ENCODE data around the gene CPM.
"Not testable (repeated sequence)": the region's sequence is repeated elsewhere in the genome, so short reads cannot be mapped to it uniquely, and the experiment has no call there.

Gene CPM

GRCh38 chr12:68815928-68816800 lies 116.8 kb downstream of the CPM start:
- Histone ChIP-seq H3K27ac (ENCODE audit: low read depth, low read length) (no peak overlapping the region), H3K9me3 (ENCODE audit: low read length) (no peaks in the 10 kb centered on the region), H3K36me3 (ENCODE audit: insufficient read depth, low read length) (peaks cover 53% of the 10 kb centered on the region), H3K4me3 (ENCODE audit: low read depth in 1 of 2, low read length in 2 of 2) (no peak overlapping the region), H3K4me1 (ENCODE audit: insufficient read depth, low read length) (peaks cover 16% of the 10 kb centered on the region), H3K27me3 (ENCODE audit: control insufficient read depth in 1 of 2, insufficient read depth in 2 of 2, low read length in 2 of 2) (no peaks in the 10 kb centered on the region), H3K9ac (ENCODE audit: low read length) (no peak overlapping the region)

- Histone ChIP-seq H3K9me3 (ENCODE audit: low read length) (no peaks in the 10 kb centered on the region), H3K4me1 (ENCODE audit: insufficient read depth, low read length) (peaks cover 16% of the 10 kb centered on the region), H3K27me3 (ENCODE audit: control insufficient read depth in 1 of 2, insufficient read depth in 2 of 2, low read length in 2 of 2) (no peaks in the 10 kb centered on the region), H3K27ac (ENCODE audit: low read depth, low read length) (no peak overlapping the region), H3K36me3 (ENCODE audit: insufficient read depth, low read length) (peaks cover 50% of the 10 kb centered on the region), H3K4me3 (ENCODE audit: low read depth in 1 of 2, low read length in 2 of 2) (no peak overlapping the region), H3K9ac (ENCODE audit: low read length) (no peak overlapping the region)
These were observed 117.6 kb downstream of the CPM start for GRCh38 chr12:68815232-68815927.

- Histone ChIP-seq H3K9ac (ENCODE audit: low read length) (no peak overlapping the region), H3K27ac (ENCODE audit: low read depth, low read length) (no peak overlapping the region), H3K36me3 (ENCODE audit: insufficient read depth, low read length) (peaks cover 49% of the 10 kb centered on the region), H3K27me3 (ENCODE audit: control insufficient read depth in 1 of 2, insufficient read depth in 2 of 2, low read length in 2 of 2) (no peaks in the 10 kb centered on the region), H3K4me1 (ENCODE audit: insufficient read depth, low read length) (peaks cover 16% of the 10 kb centered on the region), H3K9me3 (ENCODE audit: low read length) (no peaks in the 10 kb centered on the region), H3K4me3 (ENCODE audit: low read depth in 1 of 2, low read length in 2 of 2) (no peak overlapping the region)
These were observed 118.3 kb downstream of the CPM start for GRCh38 chr12:68814490-68815231.

- no peak overlapping the region for H3K9ac ChIP-seq (ENCODE audit: low read length)
- H3K4me3 ChIP-seq (ENCODE audit: low read depth in 1 of 2, low read length in 2 of 2): peak overlapping the region in 1 of 2 donors; percentile 39
- peaks cover 40% of the 10 kb centered on the region for H3K36me3 ChIP-seq (ENCODE audit: insufficient read depth, low read length)
- peaks cover 25% of the 10 kb centered on the region for H3K4me1 ChIP-seq (ENCODE audit: insufficient read depth, low read length)
- H3K27me3 ChIP-seq (ENCODE audit: control insufficient read depth in 1 of 2, insufficient read depth in 2 of 2, low read length in 2 of 2): no peaks in the 10 kb centered on the region
- no peak overlapping the region for H3K27ac ChIP-seq (ENCODE audit: low read depth, low read length)
- H3K9me3 ChIP-seq (ENCODE audit: low read length): no peaks in the 10 kb centered on the region
These were observed 119.8 kb downstream of the CPM start for GRCh38 chr12:68813242-68813593.

GRCh38 chr12:68812553-68813241 lies 120.3 kb downstream of the CPM start:
- H3K4me3 ChIP-seq (ENCODE audit: low read depth in 1 of 2, low read length in 2 of 2): peak overlapping the region in 1 of 2 donors; percentile 39
- H3K27me3 ChIP-seq (ENCODE audit: control insufficient read depth in 1 of 2, insufficient read depth in 2 of 2, low read length in 2 of 2): no peaks in the 10 kb centered on the region
- H3K9ac ChIP-seq (ENCODE audit: low read length): no peak overlapping the region
- no peak overlapping the region for H3K27ac ChIP-seq (ENCODE audit: low read depth, low read length)
- no peaks in the 10 kb centered on the region for H3K9me3 ChIP-seq (ENCODE audit: low read length)
- H3K4me1 ChIP-seq (ENCODE audit: insufficient read depth, low read length): peaks cover 25% of the 10 kb centered on the region
- peaks cover 40% of the 10 kb centered on the region for H3K36me3 ChIP-seq (ENCODE audit: insufficient read depth, low read length)

GRCh38 chr12:68811573-68811972 lies 121.4 kb downstream of the CPM start:
- Histone ChIP-seq H3K36me3 (ENCODE audit: insufficient read depth, low read length) (peaks cover 31% of the 10 kb centered on the region), H3K4me1 (ENCODE audit: insufficient read depth, low read length) (peaks cover 25% of the 10 kb centered on the region)
- H3K9me3 ChIP-seq (ENCODE audit: low read length); H3K27ac ChIP-seq (ENCODE audit: low read depth, low read length); H3K4me3 ChIP-seq (ENCODE audit: low read depth in 1 of 2, low read length in 2 of 2); H3K9ac ChIP-seq (ENCODE audit: low read length); H3K27me3 ChIP-seq (ENCODE audit: control insufficient read depth in 1 of 2, insufficient read depth in 2 of 2, low read length in 2 of 2): not testable (repeated sequence)

GRCh38 chr12:68810027-68810389 lies 123.0 kb downstream of the CPM start:
- H3K9ac ChIP-seq (ENCODE audit: low read length); H3K27ac ChIP-seq (ENCODE audit: low read depth, low read length); H3K9me3 ChIP-seq (ENCODE audit: low read length); H3K27me3 ChIP-seq (ENCODE audit: control insufficient read depth in 1 of 2, insufficient read depth in 2 of 2, low read length in 2 of 2): not testable (repeated sequence)
- H3K4me3 ChIP-seq (ENCODE audit: low read depth in 1 of 2, low read length in 2 of 2): peak overlapping the region in 1 of 2 donors; percentile 98
- peaks cover 25% of the 10 kb centered on the region for H3K4me1 ChIP-seq (ENCODE audit: insufficient read depth, low read length)
- H3K36me3 ChIP-seq (ENCODE audit: insufficient read depth, low read length): peaks cover 29% of the 10 kb centered on the region

GRCh38 chr12:68809190-68810026 lies 123.6 kb downstream of the CPM start:
- Histone ChIP-seq H3K9me3 (ENCODE audit: low read length) (no peaks in the 10 kb centered on the region), H3K36me3 (ENCODE audit: insufficient read depth, low read length) (peaks cover 23% of the 10 kb centered on the region), H3K27ac (ENCODE audit: low read depth, low read length) (peak overlapping the region; percentile 96), H3K27me3 (ENCODE audit: control insufficient read depth in 1 of 2, insufficient read depth in 2 of 2, low read length in 2 of 2) (no peaks in the 10 kb centered on the region), H3K9ac (ENCODE audit: low read length) (peak overlapping the region; percentile 90), H3K4me1 (ENCODE audit: insufficient read depth, low read length) (peaks cover 25% of the 10 kb centered on the region), H3K4me3 (ENCODE audit: low read depth in 1 of 2, low read length in 2 of 2) (peak overlapping the region; percentile 79 to 98)

GRCh38 chr12:68808388-68809189 lies 124.4 kb downstream of the CPM start:
- peaks cover 24% of the 10 kb centered on the region for H3K4me1 ChIP-seq (ENCODE audit: insufficient read depth, low read length)
- H3K9ac ChIP-seq (ENCODE audit: low read length): peak overlapping the region; percentile 90
- H3K27me3 ChIP-seq (ENCODE audit: control insufficient read depth in 1 of 2, insufficient read depth in 2 of 2, low read length in 2 of 2): no peaks in the 10 kb centered on the region
- no peaks in the 10 kb centered on the region for H3K9me3 ChIP-seq (ENCODE audit: low read length)
- H3K27ac ChIP-seq (ENCODE audit: low read depth, low read length): peak overlapping the region; percentile 96
- peak overlapping the region; percentile 79 to 98 for H3K4me3 ChIP-seq (ENCODE audit: low read depth in 1 of 2, low read length in 2 of 2)
- H3K36me3 ChIP-seq (ENCODE audit: insufficient read depth, low read length): peaks cover 17% of the 10 kb centered on the region

Data from muscle layer of colon (tissue), 2 donors.